ENCODE measurements around the gene IFT27. TPM values are rescaled to one million over a fixed set of nuclear protein-coding genes. Genes with fewer than 3 reads are reported as not detected.

IFT27 gene
- total RNA-seq, 1 donor from 2014 or later: 31.7 TPM

GRCh38 chr22:36816636-36817524 lies 41.0 kb upstream of the IFT27 start, which contains the start of gene PVALB:
Gene PVALB (minus strand): TSS chr22:36817035. CDS start chr22:36817005, 30 bp downstream.
- Histone ChIP-seq H3F3A (ENCODE audit: low read depth) (peaks cover 5% of the 10 kb centered on the region), H3K27me3 (peaks cover 79% of the 10 kb centered on the region), H3K4me3 (peak within 1 kb of the TSS; percentile 60), H3K9me3 (ENCODE audit: low read depth) (no peaks in the 10 kb centered on the region), H3K36me3 (no peaks in the 10 kb centered on the region), H3K27ac (no peak within 1 kb of the TSS), H3K79me2 (ENCODE audit: low read depth) (no peaks in the 10 kb centered on the region), H3K9ac (no peak within 1 kb of the TSS), H3K4me2 (peak within 1 kb of the TSS; percentile 86), H4K20me1 (ENCODE audit: low read depth) (peaks cover 14% of the 10 kb centered on the region), H2AFZ (replicated peaks) (peak within 1 kb of the TSS; percentile 87), H3K4me1 (peaks cover 19% of the 10 kb centered on the region)
- Mint-ChIP-seq H3K4me3 (peak within 1 kb of the TSS; percentile 79), H3K4me1 (peaks cover 17% of the 10 kb centered on the region), H3K27me3 (ENCODE audit: insufficient read depth, low read depth) (peaks cover 52% of the 10 kb centered on the region), H3K36me3 (no peaks in the 10 kb centered on the region), H3K9me3 (peaks cover 3% of the 10 kb centered on the region), H3K27ac (no peak within 1 kb of the TSS)
- TF ChIP-seq EZH2phosphoT487 (IDR thresholded peaks at IDR 0.05) (peak; percentile 68), EZH2 (IDR thresholded peaks at IDR 0.05) (peak; percentile 86)
- TF ChIP-seq, protein P1, sequence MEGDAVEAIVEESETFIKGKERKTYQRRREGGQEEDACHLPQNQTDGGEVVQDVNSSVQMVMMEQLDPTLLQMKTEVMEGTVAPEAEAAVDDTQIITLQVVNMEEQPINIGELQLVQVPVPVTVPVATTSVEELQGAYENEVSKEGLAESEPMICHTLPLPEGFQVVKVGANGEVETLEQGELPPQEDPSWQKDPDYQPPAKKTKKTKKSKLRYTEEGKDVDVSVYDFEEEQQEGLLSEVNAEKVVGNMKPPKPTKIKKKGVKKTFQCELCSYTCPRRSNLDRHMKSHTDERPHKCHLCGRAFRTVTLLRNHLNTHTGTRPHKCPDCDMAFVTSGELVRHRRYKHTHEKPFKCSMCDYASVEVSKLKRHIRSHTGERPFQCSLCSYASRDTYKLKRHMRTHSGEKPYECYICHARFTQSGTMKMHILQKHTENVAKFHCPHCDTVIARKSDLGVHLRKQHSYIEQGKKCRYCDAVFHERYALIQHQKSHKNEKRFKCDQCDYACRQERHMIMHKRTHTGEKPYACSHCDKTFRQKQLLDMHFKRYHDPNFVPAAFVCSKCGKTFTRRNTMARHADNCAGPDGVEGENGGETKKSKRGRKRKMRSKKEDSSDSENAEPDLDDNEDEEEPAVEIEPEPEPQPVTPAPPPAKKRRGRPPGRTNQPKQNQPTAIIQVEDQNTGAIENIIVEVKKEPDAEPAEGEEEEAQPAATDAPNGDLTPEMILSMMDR (IDR thresholded peaks at IDR 0.05): no peak
- peak; percentile 65 for DNase-seq (ENCODE audit: low spot score)

DNA sequence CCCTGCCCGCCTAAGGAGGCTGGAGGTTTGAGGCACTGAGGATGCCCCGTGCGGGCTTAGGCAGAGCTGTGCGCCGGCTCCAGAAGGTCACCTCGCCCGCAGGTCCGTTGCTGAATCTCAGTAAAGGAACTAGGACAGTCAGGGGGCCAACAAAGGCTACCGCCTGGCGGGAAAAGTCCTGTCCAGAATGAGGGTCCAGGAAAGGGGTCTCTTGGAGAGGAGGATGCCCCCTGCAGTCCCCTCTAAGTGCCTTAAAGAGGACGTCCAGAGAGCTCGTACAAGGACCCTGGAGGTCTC lies 40.4 kb upstream of the IFT27 start:
- peaks cover 52% of the 10 kb centered on the region for H3K27me3 Mint-ChIP-seq (ENCODE audit: insufficient read depth, low read depth)
- Histone ChIP-seq H2AFZ (replicated peaks) (peak overlapping the region; percentile 87), H3K4me2 (peak overlapping the region; percentile 86), H3K27ac (no peak overlapping the region), H3K27me3 (peaks cover 79% of the 10 kb centered on the region), H3K9ac (no peak overlapping the region), H3K36me3 (no peaks in the 10 kb centered on the region), H3K9me3 (ENCODE audit: low read depth) (no peaks in the 10 kb centered on the region), H3K79me2 (ENCODE audit: low read depth) (no peaks in the 10 kb centered on the region), H4K20me1 (ENCODE audit: low read depth) (peaks cover 14% of the 10 kb centered on the region), H3K4me3 (peak overlapping the region; percentile 60), H3F3A (ENCODE audit: low read depth) (peaks cover 5% of the 10 kb centered on the region), H3K4me1 (peaks cover 19% of the 10 kb centered on the region)
- TF ChIP-seq EZH2 (IDR thresholded peaks at IDR 0.05) (no peak), EZH2phosphoT487 (IDR thresholded peaks at IDR 0.05) (peak; percentile 14)
- no peaks in the 10 kb centered on the region for H3K36me3 Mint-ChIP-seq
- peak overlapping the region; percentile 79 for H3K4me3 Mint-ChIP-seq
- peaks cover 3% of the 10 kb centered on the region for H3K9me3 Mint-ChIP-seq
- H3K4me1 Mint-ChIP-seq: peaks cover 17% of the 10 kb centered on the region
- no peak overlapping the region for H3K27ac Mint-ChIP-seq
- DNase-seq (ENCODE audit: low spot score): peak; percentile 45

DNA sequence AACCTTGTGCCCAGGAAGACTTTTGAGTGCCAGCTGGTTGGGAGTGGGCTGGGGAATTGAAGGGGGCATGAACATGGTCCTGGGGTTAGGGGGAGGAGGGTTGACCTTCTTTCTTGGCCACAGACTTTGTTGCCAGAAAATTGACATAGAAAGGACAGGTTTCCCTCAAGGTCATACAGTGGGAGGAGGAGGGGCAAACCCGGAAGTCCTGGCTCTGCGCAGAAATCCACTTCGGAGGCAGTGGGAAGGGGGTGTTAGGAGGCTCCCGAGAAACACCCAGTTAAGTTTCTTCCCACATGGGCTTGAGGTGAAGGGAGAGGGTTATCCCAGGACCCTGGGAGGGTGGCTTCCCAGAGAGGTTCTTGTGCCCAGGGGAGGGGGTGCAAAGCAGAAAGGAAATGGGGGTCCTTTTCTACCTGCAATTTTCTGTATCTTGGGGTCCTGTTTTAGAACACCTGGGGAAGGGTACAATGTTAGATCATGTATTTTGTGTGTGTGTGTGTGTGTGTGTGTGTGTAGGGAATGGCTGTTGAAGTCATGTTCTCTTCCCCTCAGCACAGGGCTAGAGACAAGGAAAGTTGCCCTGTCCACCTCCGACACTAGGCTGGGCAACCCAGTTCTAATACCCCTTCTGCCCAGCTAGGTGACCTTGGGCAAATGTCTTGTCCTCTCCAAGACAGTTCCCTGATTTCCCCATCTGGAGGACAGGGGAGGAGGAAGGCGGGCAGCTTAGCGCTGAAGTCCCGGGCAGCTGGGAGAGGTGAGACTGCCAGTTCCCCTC lies 39.8 kb upstream of the IFT27 start:
- peaks cover 5% of the 10 kb centered on the region for H3F3A ChIP-seq (ENCODE audit: low read depth)
- H4K20me1 ChIP-seq (ENCODE audit: low read depth): peaks cover 14% of the 10 kb centered on the region
- TF ChIP-seq, protein P1 (IDR thresholded peaks at IDR 0.05): no peak
- no peak for TF ChIP-seq EZH2phosphoT487 (IDR thresholded peaks at IDR 0.05)
- no peak for TF ChIP-seq EZH2 (IDR thresholded peaks at IDR 0.05)
- peaks cover 3% of the 10 kb centered on the region for H3K9me3 Mint-ChIP-seq
- H3K27me3 ChIP-seq: peaks cover 79% of the 10 kb centered on the region
- H2AFZ ChIP-seq (replicated peaks): no peak overlapping the region
- no peak overlapping the region for H3K27ac ChIP-seq
- peaks cover 52% of the 10 kb centered on the region for H3K27me3 Mint-ChIP-seq (ENCODE audit: insufficient read depth, low read depth)
- no peak for DNase-seq (ENCODE audit: low spot score)
- H3K4me1 Mint-ChIP-seq: peaks cover 17% of the 10 kb centered on the region
- H3K4me3 Mint-ChIP-seq: peak overlapping the region; percentile 79
- peaks cover 19% of the 10 kb centered on the region for H3K4me1 ChIP-seq
- H3K36me3 Mint-ChIP-seq: no peaks in the 10 kb centered on the region
- no peaks in the 10 kb centered on the region for H3K36me3 ChIP-seq
- no peaks in the 10 kb centered on the region for H3K9me3 ChIP-seq (ENCODE audit: low read depth)
- no peak overlapping the region for H3K9ac ChIP-seq
- H3K79me2 ChIP-seq (ENCODE audit: low read depth): no peaks in the 10 kb centered on the region
- H3K4me3 ChIP-seq: peak overlapping the region; percentile 60
- no peak overlapping the region for H3K27ac Mint-ChIP-seq
- H3K4me2 ChIP-seq: peak overlapping the region; percentile 86

All from neural progenitor cell (in vitro differentiated cells).